ENCODE measurements around the gene PRICKLE3.

- TF ChIP-seq EZH2phosphoT487 (IDR thresholded peaks at IDR 0.05; ENCODE audit: borderline replicate concordance, low read length) (no peak), CTCF (IDR thresholded peaks at IDR 0.05; ENCODE audit: low read depth, low read length, poor library complexity, severe bottlenecking) (no peak)
Observed at GRCh38 chrX:49191574-49192011, 5.4 kb upstream of the PRICKLE3 start.
